SJSA1 (cell line): ENCODE results near the gene CHRNA7. TPM values are rescaled to one million over a fixed set of nuclear protein-coding genes. Genes with fewer than 3 reads are reported as not detected.
"Not testable (repeated sequence)": the region's sequence is repeated elsewhere in the genome, so short reads cannot be mapped to it uniquely, and the experiment has no call there.

Experiments
- DNase-seq, 2 experiments: peaks; one replicate each; pipeline ENCODE4 v3.0.0-alpha.2; 2015 to 2020; ENCODE audit warnings: low spot score in 2 of 2, low read depth in 1 of 2
- H3K27ac ChIP-seq: fragments of 250-450 bp; sonication (Bioruptor Pico); 2 replicates; pipeline ENCODE4 v1.5.1; 2020; ENCODE audit warnings: mild to moderate bottlenecking, moderate library complexity
- H3K27me3 ChIP-seq: fragments of 250-450 bp; sonication (Bioruptor Pico); replicated peaks from 2 replicates; pipeline ENCODE4 v1.5.1; 2020; ENCODE audit warnings: mild to moderate bottlenecking, moderate library complexity
- H3K36me3 ChIP-seq: fragments of 250-450 bp; sonication (Bioruptor Pico); 2 replicates; pipeline ENCODE4 v1.5.1; 2020; ENCODE audit warnings: mild to moderate bottlenecking
- H3K4me1 ChIP-seq: fragments of 250-450 bp; sonication (Bioruptor Pico); replicated peaks from 2 replicates; pipeline ENCODE4 v1.6.1; 2021; ENCODE audit warnings: mild to moderate bottlenecking
- H3K4me3 ChIP-seq: fragments of 250-450 bp; sonication (Bioruptor Pico); 2 replicates; pipeline ENCODE4 v1.5.1; 2020; ENCODE audit warnings: mild to moderate bottlenecking
- H3K9me3 ChIP-seq: fragments of 250-450 bp; sonication (Bioruptor Pico); replicated peaks from 2 replicates; pipeline ENCODE4 v1.5.1; 2020; ENCODE audit warnings: mild to moderate bottlenecking
- total RNA-seq: library from RNA; depleted of rRNA; stranded (reverse); fragments of >200 nt; shearing (Covaris generic); gene quantifications from 2 replicates; pipeline ENCODE4 v1.2.3, GENCODE V29; 2014

The CHRNA7 gene
- total RNA-seq, 1 experiment from 2014 or later, result 0.08 TPM

DNA sequence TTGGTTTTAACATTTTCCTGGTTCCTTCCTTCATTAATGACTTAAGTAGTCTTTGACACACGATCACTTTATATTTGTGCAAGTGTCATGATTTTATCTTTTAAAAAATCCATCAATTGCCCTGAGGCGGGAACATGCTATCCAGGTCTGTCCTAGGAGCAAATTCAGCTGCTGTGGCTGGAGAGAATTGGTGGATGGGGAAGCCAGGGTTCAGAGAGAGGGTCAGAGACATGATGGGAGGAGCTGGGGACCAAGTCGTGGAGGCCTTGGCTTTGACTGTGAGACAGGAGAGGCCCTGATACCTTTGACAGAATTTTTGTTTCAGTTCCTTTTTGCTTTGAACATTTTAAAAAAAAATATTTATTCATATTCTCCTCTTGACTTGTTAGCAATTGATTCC, 89.0 kb downstream of the CHRNA7 start:
- Histone ChIP-seq H3K27ac (no peak overlapping the region), H3K4me3 (no peak overlapping the region), H3K4me1 (no peaks in the 10 kb centered on the region), H3K9me3 (no peaks in the 10 kb centered on the region), H3K27me3 (peaks cover 23% of the 10 kb centered on the region), H3K36me3 (no peaks in the 10 kb centered on the region)
- no peak for DNase-seq

DNA sequence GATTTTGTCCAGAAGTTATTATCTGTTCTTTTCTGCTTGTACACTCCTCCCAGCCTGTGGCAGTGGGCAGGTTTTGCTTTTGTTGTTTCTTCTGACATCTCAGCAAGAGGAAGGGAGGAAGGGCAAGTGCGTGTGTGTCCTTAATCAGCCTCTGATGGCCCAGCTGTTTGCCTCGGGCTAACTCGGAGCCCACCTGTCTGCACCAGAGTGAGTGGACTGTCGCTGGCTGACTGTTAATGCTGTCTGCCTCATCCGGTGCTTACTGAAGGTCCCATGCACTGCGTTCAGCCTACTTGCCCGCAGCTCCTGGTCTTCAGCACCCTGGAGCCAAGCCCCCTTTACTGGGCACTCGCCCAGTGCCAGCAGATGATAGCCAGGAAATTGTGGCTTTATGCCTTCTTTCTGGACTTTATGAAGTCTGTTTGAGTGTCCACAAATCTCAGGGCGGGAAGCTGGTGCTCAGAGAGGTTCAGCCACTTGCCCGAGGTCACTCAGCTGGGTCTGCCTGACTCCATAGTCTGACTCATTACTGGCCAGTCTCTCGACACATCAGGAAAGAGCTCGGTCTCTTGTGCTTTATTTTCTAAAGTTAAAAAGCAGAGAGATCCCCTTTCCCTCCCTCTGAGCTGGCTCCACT, 89.5 kb downstream of the CHRNA7 start:
- Histone ChIP-seq H3K27ac (no peak overlapping the region), H3K9me3 (no peaks in the 10 kb centered on the region), H3K27me3 (peaks cover 22% of the 10 kb centered on the region), H3K36me3 (no peaks in the 10 kb centered on the region), H3K4me3 (no peak overlapping the region), H3K4me1 (no peaks in the 10 kb centered on the region)
- DNase-seq, result no peak

DNA sequence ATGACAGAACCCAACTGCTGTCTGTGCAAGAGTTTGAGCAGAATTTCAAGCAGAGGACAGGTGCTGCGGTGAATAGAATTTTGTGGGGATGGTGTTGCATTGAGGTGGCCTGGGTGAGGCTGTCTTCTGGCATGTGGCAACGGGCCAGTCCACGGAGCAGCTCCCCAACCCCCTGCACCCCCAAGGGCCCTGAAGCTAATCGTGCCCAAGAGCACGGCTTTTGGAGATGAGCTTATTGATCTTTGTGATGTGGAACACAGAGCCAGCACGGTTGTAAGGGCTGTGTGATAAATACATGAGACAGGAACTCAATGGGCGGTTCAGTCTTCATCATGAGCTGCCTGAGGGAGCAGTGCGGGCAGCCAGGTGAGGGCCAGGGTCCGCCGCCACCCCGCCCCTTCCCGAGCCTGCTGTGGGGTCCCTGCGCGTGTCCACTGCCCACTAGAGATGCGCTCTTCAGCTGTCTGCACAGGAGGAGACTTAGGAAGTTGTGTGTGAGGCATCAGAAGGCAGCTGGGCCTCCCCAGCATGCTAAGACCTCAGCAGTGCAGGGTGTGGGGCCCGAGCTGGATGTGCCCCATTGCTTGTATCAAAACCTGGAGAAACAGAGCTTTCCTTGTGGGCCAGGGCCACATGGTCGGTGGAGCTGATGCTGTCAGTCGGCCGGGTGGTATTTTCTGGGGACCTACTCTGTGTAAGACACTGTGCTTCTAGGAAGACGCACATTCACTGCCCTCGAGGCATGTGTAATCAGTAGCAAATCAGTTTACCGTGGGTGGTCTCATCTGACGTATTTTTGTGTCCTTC, 90.5 kb downstream of the CHRNA7 start:
- no peak overlapping the region for H3K27ac ChIP-seq
- no peaks in the 10 kb centered on the region for H3K9me3 ChIP-seq
- no peak overlapping the region for H3K4me3 ChIP-seq
- H3K27me3 ChIP-seq, result peaks cover 19% of the 10 kb centered on the region
- no peaks in the 10 kb centered on the region for H3K4me1 ChIP-seq
- no peaks in the 10 kb centered on the region for H3K36me3 ChIP-seq
- no peak for DNase-seq

DNA sequence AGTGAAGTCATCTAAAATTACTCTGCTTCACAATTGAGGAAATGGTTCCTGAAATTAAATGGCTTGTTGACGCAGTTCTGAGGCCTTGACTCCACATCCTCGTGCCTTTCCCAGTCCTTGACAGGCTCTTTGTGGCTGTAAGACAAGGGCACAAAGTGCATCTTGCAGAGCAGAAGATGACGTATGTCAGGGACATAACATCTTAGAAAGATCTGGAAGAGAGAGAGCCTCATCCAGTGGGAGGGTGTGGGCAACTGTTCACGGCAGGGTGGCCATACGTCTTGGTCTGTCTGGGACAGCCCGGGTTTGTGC, 91.0 kb downstream of the CHRNA7 start:
- no peaks in the 10 kb centered on the region for H3K4me1 ChIP-seq
- no peak overlapping the region for H3K27ac ChIP-seq
- no peaks in the 10 kb centered on the region for H3K36me3 ChIP-seq
- no peaks in the 10 kb centered on the region for H3K9me3 ChIP-seq
- no peak overlapping the region for H3K4me3 ChIP-seq
- no peak for DNase-seq
- H3K27me3 ChIP-seq, result peaks cover 17% of the 10 kb centered on the region

DNA sequence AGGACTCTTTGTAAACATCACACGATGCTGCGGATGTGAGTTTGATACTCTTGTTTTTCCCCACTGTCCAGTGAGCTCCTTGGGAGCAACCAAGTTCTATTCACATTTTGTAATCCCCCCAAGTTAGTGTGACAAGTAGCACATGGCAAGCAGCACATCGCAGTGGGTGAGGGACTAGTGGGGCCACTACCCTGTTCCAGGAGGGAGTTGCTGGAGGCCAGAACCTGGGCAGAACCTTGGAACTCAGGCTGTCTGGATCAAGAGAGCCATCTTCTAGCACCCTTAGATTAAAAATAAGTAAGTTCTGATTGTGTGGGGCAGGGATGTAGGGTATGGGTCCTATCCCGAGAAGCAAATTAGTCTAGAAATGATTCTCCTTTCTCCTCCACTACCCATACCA, 91.7 kb downstream of the CHRNA7 start:
- H3K36me3 ChIP-seq, result no peaks in the 10 kb centered on the region
- peaks cover 24% of the 10 kb centered on the region for H3K27me3 ChIP-seq
- no peaks in the 10 kb centered on the region for H3K4me1 ChIP-seq
- DNase-seq, result no peak
- no peak overlapping the region for H3K27ac ChIP-seq
- H3K4me3 ChIP-seq, result no peak overlapping the region
- no peaks in the 10 kb centered on the region for H3K9me3 ChIP-seq

DNA sequence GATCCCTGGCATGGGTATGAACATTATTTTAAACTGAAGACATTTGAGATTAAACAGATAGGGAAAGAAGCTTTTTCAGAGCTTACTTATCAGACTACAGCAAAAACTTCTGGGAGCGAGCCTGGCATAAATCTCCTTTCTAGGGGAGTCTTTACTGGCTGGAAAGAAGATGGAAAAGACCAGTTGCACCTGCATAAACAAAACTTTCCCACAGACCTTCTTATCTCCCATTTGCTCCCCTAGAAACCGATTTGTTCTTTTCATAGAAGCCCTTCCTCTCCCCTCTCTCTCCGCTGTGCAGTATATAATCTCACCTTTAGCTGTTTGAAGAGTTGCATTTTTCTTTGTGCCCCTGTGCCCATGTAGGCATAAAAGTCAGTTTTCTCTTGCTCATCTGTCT, 93.2 kb downstream of the CHRNA7 start:
- DNase-seq, result no peak
- Histone ChIP-seq H3K4me3 (no peak overlapping the region), H3K36me3 (no peaks in the 10 kb centered on the region), H3K27me3 (peaks cover 31% of the 10 kb centered on the region), H3K9me3 (no peaks in the 10 kb centered on the region), H3K27ac (no peak overlapping the region), H3K4me1 (no peaks in the 10 kb centered on the region)

DNA sequence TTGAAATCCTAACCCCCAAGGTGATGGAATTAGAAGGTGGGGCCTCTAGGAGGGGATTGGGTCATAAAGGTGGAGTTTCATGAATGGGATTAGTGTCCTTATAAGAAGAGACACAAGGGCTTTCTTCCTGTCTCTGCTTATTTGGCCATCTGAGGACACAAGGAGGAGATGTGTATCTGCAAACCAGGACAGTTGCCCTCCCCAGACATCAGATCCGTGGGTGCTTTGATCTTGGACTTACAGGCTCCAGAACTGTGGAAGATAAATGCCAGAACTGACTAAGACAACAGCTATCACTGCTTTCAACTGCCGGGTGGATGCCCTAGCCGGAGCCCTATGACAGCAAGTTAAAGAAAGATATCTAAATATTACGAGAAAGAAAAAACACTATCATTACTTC, 94.4 kb downstream of the CHRNA7 start:
- no peak overlapping the region for H3K4me3 ChIP-seq
- no peaks in the 10 kb centered on the region for H3K4me1 ChIP-seq
- H3K9me3 ChIP-seq, result no peaks in the 10 kb centered on the region
- H3K36me3 ChIP-seq, result no peaks in the 10 kb centered on the region
- no peak for DNase-seq
- no peak overlapping the region for H3K27ac ChIP-seq
- peaks cover 29% of the 10 kb centered on the region for H3K27me3 ChIP-seq

DNA sequence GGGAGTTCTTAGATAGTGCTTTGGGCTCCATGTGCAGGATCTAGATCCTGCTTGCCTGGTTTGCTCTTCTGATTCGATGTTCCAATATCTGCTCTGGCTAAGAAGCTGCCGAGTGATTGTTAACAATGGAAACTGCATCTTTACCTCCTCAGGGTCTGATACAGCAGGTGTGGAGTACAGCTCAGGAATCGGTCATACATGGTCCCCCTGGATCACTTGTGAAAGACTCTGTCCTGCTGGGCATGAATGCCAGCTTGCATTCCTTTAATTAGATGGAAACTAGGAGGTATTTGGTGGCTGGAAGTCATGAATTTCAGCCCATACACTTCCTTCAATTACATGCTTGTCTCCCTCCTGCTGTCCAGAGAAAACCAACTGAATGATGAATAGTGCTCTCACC, 95.3 kb downstream of the CHRNA7 start:
- H3K27me3 ChIP-seq, result peaks cover 27% of the 10 kb centered on the region
- H3K27ac ChIP-seq, result no peak overlapping the region
- H3K4me3 ChIP-seq, result no peak overlapping the region
- no peaks in the 10 kb centered on the region for H3K9me3 ChIP-seq
- no peaks in the 10 kb centered on the region for H3K4me1 ChIP-seq
- no peak for DNase-seq
- no peaks in the 10 kb centered on the region for H3K36me3 ChIP-seq

DNA sequence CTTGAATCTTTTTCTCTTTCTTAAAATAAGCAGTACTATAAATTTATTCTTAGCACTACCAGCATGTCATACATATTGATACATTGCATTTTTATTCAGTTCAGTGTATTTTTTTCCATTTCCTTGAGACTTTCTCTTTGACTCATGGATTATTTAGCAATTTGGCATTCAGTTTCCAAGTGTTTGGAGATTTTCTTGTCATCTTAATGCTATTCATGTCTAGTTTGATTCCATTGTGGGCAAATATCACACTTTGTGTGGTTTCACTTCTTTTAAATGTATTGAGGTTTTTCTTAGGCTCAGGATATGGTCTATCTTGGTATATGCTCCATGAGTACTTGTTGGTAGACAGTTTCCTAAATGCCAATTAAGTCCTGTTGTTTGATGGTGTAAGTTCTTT, 99.5 kb downstream of the CHRNA7 start:
- no peak for DNase-seq
- Histone ChIP-seq H3K36me3 (no peaks in the 10 kb centered on the region), H3K27me3 (peaks cover 17% of the 10 kb centered on the region), H3K4me1 (no peaks in the 10 kb centered on the region), H3K27ac (no peak overlapping the region), H3K4me3 (no peak overlapping the region), H3K9me3 (no peaks in the 10 kb centered on the region)

DNA sequence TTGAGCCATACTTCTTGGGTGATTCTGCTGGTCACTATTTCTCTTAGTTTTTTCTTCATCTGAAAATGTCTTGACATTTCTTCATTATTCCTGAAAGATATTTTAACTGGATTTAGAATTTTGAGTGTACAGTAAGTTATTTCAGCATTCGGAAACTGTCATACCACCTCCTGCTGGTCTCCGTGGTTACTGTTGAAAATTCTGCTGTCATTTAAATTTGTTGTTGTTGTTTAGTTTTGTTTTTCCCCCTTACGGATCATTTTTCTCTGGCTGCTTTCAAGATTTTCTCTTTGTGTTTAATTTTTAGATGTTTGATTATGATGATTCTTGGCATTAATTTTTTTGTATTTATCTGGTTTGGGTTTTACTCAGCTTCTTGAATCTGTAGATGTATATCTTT, 100.5 kb downstream of the CHRNA7 start:
- Histone ChIP-seq H3K4me1 (no peaks in the 10 kb centered on the region), H3K9me3 (no peaks in the 10 kb centered on the region), H3K27ac (no peak overlapping the region), H3K27me3 (peaks cover 19% of the 10 kb centered on the region), H3K4me3 (no peak overlapping the region), H3K36me3 (no peaks in the 10 kb centered on the region)
- DNase-seq, result no peak

DNA sequence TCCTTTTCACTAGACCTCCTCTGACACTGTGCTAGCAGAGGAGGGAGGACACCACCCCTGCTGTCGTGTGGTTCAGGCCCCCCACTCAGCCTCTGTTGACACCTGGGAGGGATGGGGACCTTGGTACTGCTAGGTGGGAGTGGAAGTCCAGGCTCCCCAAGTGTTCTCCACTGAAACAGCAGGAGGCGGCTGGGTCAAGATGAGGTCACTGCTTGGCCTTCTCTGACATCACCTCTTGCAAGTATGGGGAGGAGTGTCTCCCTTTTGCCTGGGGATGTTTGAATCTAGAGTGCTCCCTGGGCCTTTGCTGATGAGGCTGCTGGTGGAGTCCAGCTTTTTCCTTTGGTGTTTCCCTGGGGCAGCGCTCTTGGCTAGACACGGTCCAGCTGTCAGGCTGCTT, 101.5 kb downstream of the CHRNA7 start:
- H3K27me3 ChIP-seq, result peaks cover 13% of the 10 kb centered on the region
- no peaks in the 10 kb centered on the region for H3K9me3 ChIP-seq
- no peaks in the 10 kb centered on the region for H3K4me1 ChIP-seq
- DNase-seq, result no peak
- H3K4me3 ChIP-seq, result no peak overlapping the region
- no peak overlapping the region for H3K27ac ChIP-seq
- no peaks in the 10 kb centered on the region for H3K36me3 ChIP-seq

DNA sequence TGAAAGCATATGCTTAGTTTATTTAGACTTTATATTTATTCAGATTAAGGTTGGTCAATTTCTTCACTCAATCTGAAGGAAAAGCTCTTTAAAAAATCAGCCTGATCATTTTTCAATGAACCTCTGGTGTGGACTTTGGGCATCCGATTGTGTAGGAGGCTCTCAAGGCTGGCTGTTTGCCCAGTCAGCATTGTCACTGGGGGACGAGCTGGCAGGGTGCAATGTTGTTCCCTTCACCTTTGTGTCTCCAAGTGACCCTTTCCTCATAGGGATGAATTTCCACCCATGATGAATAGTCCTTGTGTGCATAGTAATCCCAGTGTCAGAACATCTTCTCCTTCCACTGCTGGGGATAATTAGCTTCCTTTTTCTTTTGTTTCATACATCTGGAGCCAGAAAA, 102.5 kb downstream of the CHRNA7 start:
- no peak for DNase-seq
- Histone ChIP-seq H3K9me3 (no peaks in the 10 kb centered on the region), H3K36me3 (no peaks in the 10 kb centered on the region), H3K27ac (no peak overlapping the region), H3K27me3 (peaks cover 4% of the 10 kb centered on the region), H3K4me3 (no peak overlapping the region), H3K4me1 (no peaks in the 10 kb centered on the region)

DNA sequence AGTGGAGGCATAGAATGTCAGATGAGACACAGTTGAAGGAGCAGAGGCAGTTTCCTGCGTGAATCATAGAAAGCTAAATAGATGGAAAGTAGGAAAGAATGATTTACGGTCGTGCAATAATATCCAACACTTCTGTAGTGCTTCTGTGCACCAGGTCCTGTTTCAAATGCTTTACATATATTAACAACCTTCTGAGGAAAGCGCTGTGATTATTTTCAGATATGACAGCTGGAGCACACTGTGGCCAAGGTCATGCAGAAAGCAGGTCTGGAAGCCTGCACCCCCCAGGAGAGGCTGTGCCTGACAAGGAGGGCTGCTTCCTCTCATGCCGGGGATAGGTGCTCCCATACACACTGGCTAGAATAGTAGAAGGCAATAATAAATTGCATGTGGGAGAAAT, 104.5 kb downstream of the CHRNA7 start:
- no peak overlapping the region for H3K4me3 ChIP-seq
- DNase-seq, result no peak
- no peaks in the 10 kb centered on the region for H3K36me3 ChIP-seq
- H3K27me3 ChIP-seq, result peaks cover 4% of the 10 kb centered on the region
- no peak overlapping the region for H3K27ac ChIP-seq
- H3K9me3 ChIP-seq, result no peaks in the 10 kb centered on the region
- H3K4me1 ChIP-seq, result no peaks in the 10 kb centered on the region

DNA sequence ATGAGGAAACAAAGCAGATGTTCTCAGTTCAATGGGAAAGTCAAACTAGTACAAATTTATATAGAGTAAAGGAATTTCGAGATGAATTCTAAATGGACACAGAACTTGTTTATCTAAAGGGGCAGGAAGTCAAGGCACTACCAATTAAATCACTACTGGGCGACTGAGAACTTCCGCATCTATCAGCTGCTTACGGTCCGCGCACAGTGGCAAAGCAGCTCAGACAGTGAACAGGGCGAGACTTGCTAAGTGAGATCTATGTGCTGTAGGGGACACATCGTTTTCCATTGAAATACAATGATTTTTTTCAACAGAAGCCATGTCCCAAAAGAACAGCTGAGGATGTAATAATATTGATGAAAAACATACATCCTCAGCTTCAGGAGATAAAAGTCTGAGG, 105.0 kb downstream of the CHRNA7 start:
- no peaks in the 10 kb centered on the region for H3K4me1 ChIP-seq
- DNase-seq, result no peak
- peaks cover 4% of the 10 kb centered on the region for H3K27me3 ChIP-seq
- no peak overlapping the region for H3K4me3 ChIP-seq
- no peaks in the 10 kb centered on the region for H3K9me3 ChIP-seq
- no peaks in the 10 kb centered on the region for H3K36me3 ChIP-seq
- H3K27ac ChIP-seq, result no peak overlapping the region

DNA sequence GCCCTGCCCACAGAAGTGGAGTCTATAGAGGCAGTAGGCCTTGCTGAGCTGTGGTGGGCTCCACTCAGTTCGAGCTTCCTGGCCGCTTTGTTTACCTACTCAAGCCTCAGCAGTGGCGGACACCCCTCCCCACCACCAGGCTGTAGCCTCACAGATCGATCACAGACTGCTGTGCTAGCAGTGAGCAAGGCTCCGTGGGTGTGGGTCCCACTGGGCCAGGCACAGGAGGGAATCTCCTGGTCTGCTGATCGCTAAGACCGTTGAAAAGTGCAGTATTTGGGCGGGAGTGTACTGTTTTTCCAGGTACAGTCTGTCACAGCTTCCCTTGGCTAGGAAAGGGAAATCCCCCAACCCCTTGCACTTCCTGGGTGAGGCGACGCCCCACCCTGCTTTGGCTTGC, 115.2 kb downstream of the CHRNA7 start:
- not testable (repeated sequence) for H3K36me3 ChIP-seq, H3K27ac ChIP-seq, H3K9me3 ChIP-seq, DNase-seq, H3K4me3 ChIP-seq, H3K4me1 ChIP-seq
- H3K27me3 ChIP-seq, result peaks cover 18% of the 10 kb centered on the region
